PC-9 (cell line): ENCODE results near the gene TIMM21. TPM values are rescaled to one million over a fixed set of nuclear protein-coding genes. Genes with fewer than 3 reads are reported as not detected.
A peak's percentile ranks its signal among the peaks of the same experiment; 100 is the strongest.

Source experiments
- BruUV-seq: library from RNA; stranded (reverse); fragments of 400-500 nt; replicated peaks from 2 replicates; lab custom pipeline; 2021; lab: Mats Ljungman, UMichigan
- CTCF ChIA-PET: fragments of 300-600 bp; sonication (Branson Sonifier 250); formaldehyde crosslinking; loops from one replicate; lab custom pipeline; 2022; ENCODE audit warnings: antibody characterized with exemption; lab: Charles Lee
- POLR2A ChIA-PET: fragments of 300-600 bp; sonication (Branson Sonifier 250); formaldehyde crosslinking; loops from one replicate; lab custom pipeline; 2022; ENCODE audit warnings: antibody characterized with exemption; ENCODE audit not compliant: unreplicated experiment; lab: Charles Lee
- DNase-seq, 2 experiments: peaks; one replicate each; pipeline versions ENCODE4 v3.0.0 to v3.0.0-alpha.2; 2015 to 2022; ENCODE audit warnings: mixed read lengths in 1 of 2
- H2AFZ ChIP-seq: fragments of 200-600 bp; sonication (generic); 2 replicates; pipeline ENCODE4 v1.8.1; 2017; ENCODE audit warnings: antibody characterized with exemption
- H3F3A ChIP-seq: fragments of 200-600 bp; sonication (generic); 2 replicates; pipeline ENCODE4 v1.8.1; 2017; ENCODE audit warnings: antibody characterized with exemption, mild to moderate bottlenecking, low read depth; ENCODE audit not compliant: insufficient read depth
- H3K27ac ChIP-seq: fragments of 200-600 bp; sonication (generic); 2 replicates; pipeline ENCODE4 v1.6.1; 2016; ENCODE audit warnings: mixed run types
- H3K27me3 ChIP-seq: fragments of 200-600 bp; sonication (generic); 2 replicates; pipeline ENCODE4 v1.6.1; 2016; ENCODE audit warnings: low read depth, mixed run types; ENCODE audit not compliant: insufficient read depth
- H3K36me3 ChIP-seq: fragments of 200-600 bp; sonication (generic); 2 replicates; pipeline ENCODE4 v1.6.1; 2016; ENCODE audit warnings: low read depth, mixed run types
- H3K4me1 ChIP-seq: fragments of 200-600 bp; sonication (generic); replicated peaks from 2 replicates; pipeline ENCODE4 v1.6.1; 2016; ENCODE audit warnings: mixed run types; ENCODE audit not compliant: insufficient read depth
- H3K4me2 ChIP-seq: fragments of 200-600 bp; sonication (generic); 2 replicates; pipeline ENCODE4 v1.6.1; 2017; ENCODE audit warnings: mixed run types
- H3K4me3 ChIP-seq: fragments of 200-600 bp; sonication (generic); 2 replicates; pipeline ENCODE4 v1.6.1; 2016; ENCODE audit warnings: mixed run types
- H3K79me2 ChIP-seq: fragments of 200-600 bp; sonication (generic); 2 replicates; pipeline ENCODE4 v1.6.1; 2017; ENCODE audit warnings: low read depth, mixed run types
- H3K9me2 ChIP-seq: fragments of 200-600 bp; sonication (generic); 2 replicates; pipeline ENCODE4 v1.8.1; 2017; ENCODE audit warnings: mild to moderate bottlenecking; ENCODE audit not compliant: insufficient read depth
- H3K9me3 ChIP-seq: fragments of 200-600 bp; sonication (generic); 2 replicates; pipeline ENCODE4 v1.8.1; 2016; ENCODE audit warnings: low read depth; ENCODE audit not compliant: insufficient read depth
- H4K20me1 ChIP-seq: fragments of 200-600 bp; sonication (generic); 2 replicates; pipeline ENCODE4 v1.8.1; 2017; ENCODE audit not compliant: insufficient read depth
- EZH2 ChIP-seq: fragments of 200-600 bp; sonication (generic); IDR thresholded peaks from 2 replicates; pipeline ENCODE4 v1.8.0; 2017; ENCODE audit warnings: antibody characterized with exemption, low read depth
- intact Hi-C: fragments of 100-400 bp; cut with micrococcal nuclease; formaldehyde crosslinking; loops from one replicate; pipeline ENCODE4 v1.10.0; 2022; ENCODE audit not compliant: unreplicated experiment
- total RNA-seq: library from RNA; stranded (reverse); gene quantifications from 2 replicates; pipeline ENCODE4 v1.2.3, GENCODE V29; 2021
- TF ChIP-seq, protein P1 (sequence below): fragments of 200-600 bp; sonication (generic); conservative IDR thresholded peaks from 2 replicates; pipeline ENCODE4 v1.6.1; 2017; ENCODE audit warnings: mixed run types, antibody characterized with exemption, mild to moderate bottlenecking, moderate library complexity

Gene TIMM21
- total RNA-seq, 1 experiment from 2014 or later: 32.6 TPM

DNA sequence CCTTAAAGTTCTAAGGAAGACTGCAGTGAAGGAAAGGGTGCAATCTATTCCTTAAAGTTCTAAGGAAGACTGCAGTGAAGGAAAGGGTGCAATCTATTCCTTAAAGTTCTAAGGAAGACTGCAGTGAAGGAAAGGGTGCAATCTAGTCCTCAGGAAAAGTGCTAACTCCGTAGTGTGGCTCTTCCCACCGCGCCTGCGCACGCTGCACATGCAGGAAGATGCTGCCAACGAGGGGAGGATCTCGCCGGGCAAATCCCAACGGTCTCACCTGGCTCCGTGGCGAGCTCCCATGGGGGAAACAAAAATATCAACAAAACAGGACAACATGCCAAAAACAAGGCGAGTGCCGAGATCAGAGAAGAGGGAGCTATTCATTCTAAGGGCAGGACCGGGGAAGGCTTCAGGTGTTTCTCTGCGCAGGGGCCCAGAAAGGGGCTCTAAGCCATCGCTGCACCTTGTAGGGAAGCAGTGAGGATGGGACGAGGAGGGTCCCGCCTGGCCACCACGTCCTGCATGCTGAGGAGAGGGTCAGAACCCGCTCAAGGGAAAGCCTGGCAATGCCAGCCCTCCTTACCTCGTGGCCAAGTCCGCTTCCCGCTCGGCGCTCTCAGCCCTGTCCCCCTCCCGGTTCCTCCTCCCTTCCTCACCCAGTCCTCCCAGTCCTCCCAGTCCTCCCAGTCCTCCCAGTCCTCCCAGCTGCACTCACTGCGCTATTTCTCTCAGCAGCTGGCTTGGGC, 24.5 kb downstream of the TIMM21 start:
- no peaks in the 10 kb centered on the region for H3K4me1 ChIP-seq
- H3K9me2 ChIP-seq: no peaks in the 10 kb centered on the region
- DNase-seq: no peak
- intact Hi-C loops: no loop called here
- H4K20me1 ChIP-seq: no peaks in the 10 kb centered on the region
- BruUV-seq: no TSS peak
- no peak overlapping the region for H3K27ac ChIP-seq
- CTCF ChIA-PET: no interaction called here
- TF ChIP-seq EZH2: no peak
- TF ChIP-seq, protein P1, sequence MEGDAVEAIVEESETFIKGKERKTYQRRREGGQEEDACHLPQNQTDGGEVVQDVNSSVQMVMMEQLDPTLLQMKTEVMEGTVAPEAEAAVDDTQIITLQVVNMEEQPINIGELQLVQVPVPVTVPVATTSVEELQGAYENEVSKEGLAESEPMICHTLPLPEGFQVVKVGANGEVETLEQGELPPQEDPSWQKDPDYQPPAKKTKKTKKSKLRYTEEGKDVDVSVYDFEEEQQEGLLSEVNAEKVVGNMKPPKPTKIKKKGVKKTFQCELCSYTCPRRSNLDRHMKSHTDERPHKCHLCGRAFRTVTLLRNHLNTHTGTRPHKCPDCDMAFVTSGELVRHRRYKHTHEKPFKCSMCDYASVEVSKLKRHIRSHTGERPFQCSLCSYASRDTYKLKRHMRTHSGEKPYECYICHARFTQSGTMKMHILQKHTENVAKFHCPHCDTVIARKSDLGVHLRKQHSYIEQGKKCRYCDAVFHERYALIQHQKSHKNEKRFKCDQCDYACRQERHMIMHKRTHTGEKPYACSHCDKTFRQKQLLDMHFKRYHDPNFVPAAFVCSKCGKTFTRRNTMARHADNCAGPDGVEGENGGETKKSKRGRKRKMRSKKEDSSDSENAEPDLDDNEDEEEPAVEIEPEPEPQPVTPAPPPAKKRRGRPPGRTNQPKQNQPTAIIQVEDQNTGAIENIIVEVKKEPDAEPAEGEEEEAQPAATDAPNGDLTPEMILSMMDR: no peak
- POLR2A ChIA-PET: interaction anchor here (0.8 kb wide), 1 partner anchor 15 kb away, joined by 6 read pairs; no protein-coding TSS in a partner anchor
- H2AFZ ChIP-seq: no peak overlapping the region
- H3K4me2 ChIP-seq: peak overlapping the region; percentile 64
- H3K4me3 ChIP-seq: no peak overlapping the region; the same call in 1 of the 2 replicates
- H3K9me3 ChIP-seq: no peaks in the 10 kb centered on the region
- no peaks in the 10 kb centered on the region for H3K79me2 ChIP-seq
- no peaks in the 10 kb centered on the region for H3K36me3 ChIP-seq
- no peaks in the 10 kb centered on the region for H3F3A ChIP-seq
- peaks cover 50% of the 10 kb centered on the region for H3K27me3 ChIP-seq

DNA sequence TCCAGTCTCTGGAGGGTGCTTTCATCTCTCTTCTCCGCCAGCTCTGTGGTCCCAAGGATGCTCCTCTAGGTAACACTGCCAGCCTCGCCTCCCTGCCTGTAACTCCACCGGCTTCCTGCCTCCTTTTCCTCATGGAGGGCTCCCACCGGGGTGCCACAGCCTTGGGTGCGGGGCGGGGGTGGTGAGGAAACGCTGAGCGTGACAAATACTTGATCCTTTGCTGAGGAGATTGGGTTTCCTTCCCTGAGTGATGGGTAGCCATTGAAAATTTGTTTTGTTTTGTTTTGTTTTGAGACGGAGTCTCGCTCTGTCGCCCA, 25.1 kb downstream of the TIMM21 start:
- TF ChIP-seq, protein P1: no peak
- TF ChIP-seq EZH2: no peak
- H3K79me2 ChIP-seq: no peaks in the 10 kb centered on the region
- peaks cover 48% of the 10 kb centered on the region for H3K27me3 ChIP-seq
- DNase-seq: no peak
- no peak overlapping the region for H3K27ac ChIP-seq
- H2AFZ ChIP-seq: no peak overlapping the region
- 0 out of 2 replicates have a peak, but pooled peaks cover 4% of the 10 kb centered on the region for H3K4me1 ChIP-seq
- CTCF ChIA-PET: no interaction called here
- no peaks in the 10 kb centered on the region for H3F3A ChIP-seq
- intact Hi-C loops: no loop called here
- H3K9me3 ChIP-seq: no peaks in the 10 kb centered on the region
- POLR2A ChIA-PET: no interaction called here
- no TSS peak for BruUV-seq
- H3K9me2 ChIP-seq: no peaks in the 10 kb centered on the region
- no peak overlapping the region for H3K4me3 ChIP-seq
- H4K20me1 ChIP-seq: no peaks in the 10 kb centered on the region
- H3K4me2 ChIP-seq: no peak overlapping the region
- no peaks in the 10 kb centered on the region for H3K36me3 ChIP-seq

DNA sequence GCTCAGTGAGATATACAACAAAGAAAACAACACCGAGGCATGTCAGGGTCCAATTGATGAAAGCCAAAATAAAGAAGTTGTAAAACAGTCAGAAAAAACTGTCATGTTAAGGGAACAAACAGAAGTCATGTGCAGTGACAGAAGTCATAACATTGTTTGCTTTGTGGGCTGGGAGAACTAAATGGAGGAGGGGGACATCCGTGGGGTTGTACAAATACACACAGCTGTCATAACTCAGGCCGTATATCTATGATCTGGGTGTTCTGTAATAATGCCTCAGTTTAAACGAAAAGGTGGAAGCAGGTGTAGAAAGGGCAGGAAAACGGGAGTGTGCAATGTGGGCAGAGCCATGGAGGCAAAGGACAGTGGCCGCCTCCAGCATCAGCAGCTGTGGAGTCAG, 27.3 kb downstream of the TIMM21 start:
- POLR2A ChIA-PET: no interaction called here
- DNase-seq: no peak
- 0 out of 2 replicates have a peak, but pooled peaks cover 4% of the 10 kb centered on the region for H3K4me1 ChIP-seq
- no peak overlapping the region for H2AFZ ChIP-seq
- no peak overlapping the region for H3K27ac ChIP-seq
- no peaks in the 10 kb centered on the region for H3K9me2 ChIP-seq
- H3K27me3 ChIP-seq: peaks cover 30% of the 10 kb centered on the region; the same call in 1 of the 2 replicates
- H3K79me2 ChIP-seq: no peaks in the 10 kb centered on the region
- H3K4me2 ChIP-seq: no peak overlapping the region
- H3K4me3 ChIP-seq: no peak overlapping the region
- no peaks in the 10 kb centered on the region for H4K20me1 ChIP-seq
- no peak for TF ChIP-seq EZH2
- TF ChIP-seq, protein P1: no peak
- intact Hi-C loops: no loop called here
- no peaks in the 10 kb centered on the region for H3K36me3 ChIP-seq
- no peaks in the 10 kb centered on the region for H3K9me3 ChIP-seq
- BruUV-seq: no TSS peak
- CTCF ChIA-PET: no interaction called here
- no peaks in the 10 kb centered on the region for H3F3A ChIP-seq
